Measurements from ENCODE around the gene PPP5C.

GRCh38 chr19:46361915-46362314, 15.0 kb downstream of the PPP5C start:
- TF ChIP-seq MAX (IDR thresholded peaks at IDR 0.05): no peak
- TF ChIP-seq CTCF (IDR thresholded peaks at IDR 0.05; ENCODE audit: low read depth, low read length, missing input control): no peak
- no peak for TF ChIP-seq RAD21 (IDR thresholded peaks at IDR 0.05)
- no peak for TF ChIP-seq HNF4G (IDR thresholded peaks at IDR 0.05)
- TF ChIP-seq RXRA (IDR thresholded peaks at IDR 0.05): no peak
- TF ChIP-seq ZBTB33 (IDR thresholded peaks at IDR 0.05): no peak
- no peak for TF ChIP-seq JUND (IDR thresholded peaks at IDR 0.05)

Data from liver (tissue), 3 donors.